Neuron (in vitro differentiated cells): ENCODE results near the gene SLC25A21.
"Not testable (repeated sequence)": the region's sequence is repeated elsewhere in the genome, so short reads cannot be mapped to it uniquely, and the experiment has no call there.

Experiments used
- H2AFZ ChIP-seq: one replicate; pipeline ENCODE4 v1.6.1; 2013; ENCODE audit warnings: low read depth, mild to moderate bottlenecking, inconsistent platforms, low read length, moderate library complexity
- H3K27me3 ChIP-seq: one replicate; pipeline ENCODE4 v1.6.1; 2013; ENCODE audit warnings: low read length; ENCODE audit not compliant: insufficient read depth
- H3K36me3 ChIP-seq: one replicate; pipeline ENCODE4 v1.6.1; 2013; ENCODE audit warnings: low read length; ENCODE audit not compliant: insufficient read depth
- H3K4me1 ChIP-seq: one replicate; pipeline ENCODE4 v1.6.1; 2013; ENCODE audit warnings: low read length; ENCODE audit not compliant: insufficient read depth
- H3K4me3 ChIP-seq: 2 replicates; pipeline ENCODE4 v1.5.1; 2013; ENCODE audit warnings: mild to moderate bottlenecking, low read length, moderate library complexity
- H3K9me3 ChIP-seq: one replicate; pipeline ENCODE4 v1.6.1; 2013; ENCODE audit warnings: low read length

The SLC25A21 gene

GRCh38 chr14:37197421-37198272 lies 25.2 kb upstream of the SLC25A21 start, which contains the start of gene MIPOL1:
Gene MIPOL1 (plus strand): TSS chr14:37197937. CDS start chr14:37247889, 49,952 bp downstream.
- H3K4me3 ChIP-seq = peak within 1 kb of the TSS; percentile 61
- no peaks in the 10 kb centered on the region for H3K27me3 ChIP-seq
- peak within 1 kb of the TSS; percentile 65 for H2AFZ ChIP-seq
- no peaks in the 10 kb centered on the region for H3K36me3 ChIP-seq
- H3K9me3 ChIP-seq = no peaks in the 10 kb centered on the region
- peaks cover 10% of the 10 kb centered on the region for H3K4me1 ChIP-seq

- Histone ChIP-seq H2AFZ (peak overlapping the region; percentile 65), H3K4me1 (peaks cover 10% of the 10 kb centered on the region), H3K36me3 (no peaks in the 10 kb centered on the region), H3K9me3 (no peaks in the 10 kb centered on the region), H3K4me3 (peak overlapping the region; percentile 61), H3K27me3 (no peaks in the 10 kb centered on the region)
These were observed 24.4 kb upstream of the SLC25A21 start for GRCh38 chr14:37196604-37197420.

- no peaks in the 10 kb centered on the region for H3K27me3 ChIP-seq
These were observed 22.9 kb upstream of the SLC25A21 start for GRCh38 chr14:37195327-37195726.

GRCh38 chr14:37194698-37195097 lies 22.3 kb upstream of the SLC25A21 start:
- H3K4me3 ChIP-seq = no peak overlapping the region
- no peak overlapping the region for H2AFZ ChIP-seq
- peaks cover 10% of the 10 kb centered on the region for H3K4me1 ChIP-seq
- no peaks in the 10 kb centered on the region for H3K9me3 ChIP-seq
- H3K27me3 ChIP-seq = no peaks in the 10 kb centered on the region
- no peaks in the 10 kb centered on the region for H3K36me3 ChIP-seq

More at GRCh38 chr14:37195327-37195726, 22.9 kb upstream of the SLC25A21 start:
- no peak overlapping the region for H3K4me3 ChIP-seq
- no peaks in the 10 kb centered on the region for H3K36me3 ChIP-seq
- H3K4me1 ChIP-seq = peaks cover 10% of the 10 kb centered on the region
- H3K9me3 ChIP-seq = no peaks in the 10 kb centered on the region
- H2AFZ ChIP-seq = no peak overlapping the region

GRCh38 chr14:37189733-37190132 lies 17.3 kb upstream of the SLC25A21 start:
- H3K4me1 ChIP-seq, H3K36me3 ChIP-seq, H3K9me3 ChIP-seq, H3K27me3 ChIP-seq, H3K4me3 ChIP-seq, H2AFZ ChIP-seq: not testable (repeated sequence)

DNA sequence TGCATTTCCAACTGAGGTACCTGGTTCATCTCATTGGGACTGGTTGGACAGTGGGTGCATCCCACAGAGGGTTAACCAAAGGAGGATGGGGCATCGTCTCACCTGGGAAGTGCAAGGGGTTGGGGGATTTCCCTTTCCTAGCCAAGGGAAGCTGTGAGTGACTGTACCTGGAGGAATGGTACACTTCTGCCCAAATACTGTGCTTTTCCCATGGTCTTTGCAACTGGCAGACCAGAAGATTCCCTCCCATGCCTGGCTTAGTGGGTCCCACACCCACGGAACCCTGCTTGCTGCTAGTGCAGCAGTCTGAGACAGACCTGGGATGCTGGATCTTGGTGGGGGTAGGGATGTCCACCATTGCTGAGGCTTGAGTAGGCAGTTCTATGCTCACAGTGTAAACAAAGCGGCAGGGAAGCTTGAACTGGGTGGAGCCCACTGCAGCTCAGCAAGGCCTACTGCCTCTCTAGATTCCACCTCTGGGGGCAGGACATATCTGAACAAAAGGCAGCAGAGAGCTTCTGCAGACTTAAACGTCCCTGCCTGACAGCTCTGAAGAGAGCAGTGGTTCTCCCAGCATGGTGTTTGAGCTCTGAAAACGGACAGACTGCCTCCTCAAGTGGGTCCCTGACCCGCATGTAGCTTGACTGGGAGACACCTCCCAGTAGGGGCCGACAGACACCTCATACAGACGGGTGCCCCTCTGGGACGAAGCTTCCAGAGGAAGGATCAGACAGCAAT lies 15.6 kb upstream of the SLC25A21 start:
- H3K4me3 ChIP-seq, H3K27me3 ChIP-seq, H3K9me3 ChIP-seq, H2AFZ ChIP-seq, H3K36me3 ChIP-seq, H3K4me1 ChIP-seq: not testable (repeated sequence)

DNA sequence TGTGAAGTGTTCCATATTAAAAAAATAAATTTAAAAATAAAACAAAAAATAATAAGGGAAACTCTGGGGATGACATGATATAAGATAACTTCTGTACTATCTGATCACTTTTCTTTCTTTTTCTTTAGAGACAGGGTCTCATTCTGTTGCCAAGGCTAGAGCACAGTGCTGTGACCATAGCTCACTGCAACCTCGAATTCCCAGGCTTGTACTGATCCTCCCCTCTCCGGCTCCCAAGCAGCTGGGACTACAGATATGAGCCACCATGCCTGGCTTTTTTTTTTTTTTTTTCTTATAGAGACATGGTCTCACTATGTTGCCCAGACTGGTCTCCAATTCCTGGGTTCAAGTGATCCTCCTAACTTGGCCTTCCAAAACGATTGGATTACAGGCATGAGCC lies 14.9 kb upstream of the SLC25A21 start:
- Histone ChIP-seq H3K4me1 (no peaks in the 10 kb centered on the region), H3K27me3 (no peaks in the 10 kb centered on the region), H3K36me3 (no peaks in the 10 kb centered on the region), H3K9me3 (no peaks in the 10 kb centered on the region), H3K4me3 (no peak overlapping the region), H2AFZ (no peak overlapping the region)

- no peaks in the 10 kb centered on the region for H3K4me1 ChIP-seq
- no peaks in the 10 kb centered on the region for H3K9me3 ChIP-seq
- no peaks in the 10 kb centered on the region for H3K27me3 ChIP-seq
- H3K36me3 ChIP-seq = no peaks in the 10 kb centered on the region
- no peak overlapping the region for H3K4me3 ChIP-seq
- no peak overlapping the region for H2AFZ ChIP-seq
These were observed 14.5 kb upstream of the SLC25A21 start for GRCh38 chr14:37186865-37187264.

DNA sequence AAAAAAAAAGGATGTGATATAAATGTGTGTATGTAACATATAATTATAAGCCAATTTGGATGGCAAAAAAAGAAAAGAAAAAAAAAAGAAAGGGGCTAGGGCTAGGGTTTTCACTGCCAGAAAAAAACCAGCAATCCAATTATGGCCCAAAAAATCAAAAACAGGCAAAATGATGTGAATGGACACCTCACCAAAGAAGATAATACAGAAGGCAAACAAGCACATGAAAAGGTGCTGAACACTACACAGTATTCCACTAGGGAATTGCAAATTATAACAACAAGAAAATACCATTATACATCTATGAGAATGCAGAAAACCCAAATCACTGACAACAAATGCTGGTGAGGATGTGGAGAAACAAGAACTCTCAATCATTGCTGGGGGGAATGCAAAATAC lies 13.3 kb upstream of the SLC25A21 start:
- no peaks in the 10 kb centered on the region for H3K9me3 ChIP-seq
- no peak overlapping the region for H3K4me3 ChIP-seq
- H3K27me3 ChIP-seq = no peaks in the 10 kb centered on the region
- H3K36me3 ChIP-seq = no peaks in the 10 kb centered on the region
- no peaks in the 10 kb centered on the region for H3K4me1 ChIP-seq
- no peak overlapping the region for H2AFZ ChIP-seq

- H3K4me3 ChIP-seq, H3K36me3 ChIP-seq, H3K9me3 ChIP-seq, H3K27me3 ChIP-seq, H3K4me1 ChIP-seq, H2AFZ ChIP-seq: not testable (repeated sequence)
These were observed 12.1 kb upstream of the SLC25A21 start for GRCh38 chr14:37184520-37184919.

GRCh38 chr14:37181441-37181840 lies 9.0 kb upstream of the SLC25A21 start:
- no peaks in the 10 kb centered on the region for H3K36me3 ChIP-seq
- no peak overlapping the region for H2AFZ ChIP-seq
- H3K4me3 ChIP-seq = no peak overlapping the region
- no peaks in the 10 kb centered on the region for H3K4me1 ChIP-seq
- no peaks in the 10 kb centered on the region for H3K27me3 ChIP-seq
- H3K9me3 ChIP-seq = no peaks in the 10 kb centered on the region

DNA sequence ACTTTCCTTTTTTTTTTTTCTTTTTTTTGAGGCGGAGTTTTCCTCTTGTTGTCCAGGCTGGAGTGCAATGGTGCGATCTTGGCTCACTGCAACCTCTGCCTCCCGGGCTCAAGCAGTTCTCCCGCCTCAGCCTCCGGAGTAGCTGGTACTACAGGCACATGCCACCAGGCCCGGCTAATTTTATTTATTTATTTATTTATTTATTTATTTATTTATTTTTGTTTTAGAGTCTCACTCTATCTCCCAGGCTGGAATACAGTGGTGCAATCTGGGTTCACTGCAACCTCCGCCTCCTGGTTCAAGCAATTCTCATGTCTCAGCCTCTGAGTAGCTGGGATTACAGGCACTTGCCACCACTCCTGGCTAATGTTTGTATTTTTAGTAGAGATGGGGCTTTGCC lies 8.5 kb upstream of the SLC25A21 start:
- not testable (repeated sequence) for H2AFZ ChIP-seq, H3K36me3 ChIP-seq, H3K4me1 ChIP-seq, H3K27me3 ChIP-seq, H3K9me3 ChIP-seq, H3K4me3 ChIP-seq
